ENCODE measurements around the gene DNM1.

GRCh38 chr9:128178806-128179431, 24.3 kb upstream of the DNM1 start:
- TF ChIP-seq POLR2AphosphoS5 (IDR thresholded peaks at IDR 0.05) (no peak), POLR2A (IDR thresholded peaks at IDR 0.05) (no peak), CTCF (IDR thresholded peaks at IDR 0.05) (no peak)
